Activated CD4-positive, CD25-positive, alpha-beta regulatory T cell (primary cell): ENCODE results near the gene BRCA2.
"Not testable (repeated sequence)": the region's sequence is repeated elsewhere in the genome, so short reads cannot be mapped to it uniquely, and the experiment has no call there.

ENCODE experiments used
- DNase-seq, 4 experiments: peaks; one replicate each; lab custom pipeline; 2025; lab: John Stamatoyannopoulos, UW

BRCA2 gene

DNA sequence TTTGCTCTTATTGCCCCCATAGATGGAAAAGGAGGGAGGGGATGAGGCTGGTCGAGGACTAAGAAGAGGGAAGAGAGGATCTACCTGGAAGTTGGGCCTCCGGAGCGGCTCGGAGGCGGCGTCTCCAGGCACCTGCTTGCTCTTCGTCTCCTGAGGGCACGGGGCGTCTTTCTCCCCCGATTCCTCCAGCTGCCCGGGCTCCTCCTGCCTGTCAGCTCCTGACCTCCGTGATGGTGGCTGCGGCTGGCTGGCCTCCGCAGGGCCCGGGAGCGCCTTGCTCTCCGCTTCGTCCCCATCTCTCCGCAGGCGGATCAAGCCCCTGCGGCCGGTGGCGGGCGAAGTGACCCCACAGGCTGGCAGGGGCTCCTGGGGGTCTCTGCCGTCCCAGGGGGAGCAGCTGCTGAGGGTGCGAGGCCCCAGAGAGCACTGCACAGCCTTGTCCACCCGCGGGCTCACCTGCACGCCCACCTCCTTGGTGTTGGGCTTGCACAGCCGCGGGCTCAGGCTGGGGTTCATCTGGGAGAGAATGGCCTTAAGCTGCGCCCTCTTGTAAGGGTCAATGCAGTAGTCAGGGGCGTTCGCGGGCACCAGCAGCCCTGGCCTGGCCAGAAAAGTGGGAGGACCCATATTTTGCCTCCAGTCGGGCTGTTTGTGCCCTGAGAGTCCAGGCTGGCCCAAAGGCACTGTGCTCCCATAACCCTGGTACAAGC, 4.0 kb upstream of the BRCA2 start:
- DNase-seq: no peak

DNA sequence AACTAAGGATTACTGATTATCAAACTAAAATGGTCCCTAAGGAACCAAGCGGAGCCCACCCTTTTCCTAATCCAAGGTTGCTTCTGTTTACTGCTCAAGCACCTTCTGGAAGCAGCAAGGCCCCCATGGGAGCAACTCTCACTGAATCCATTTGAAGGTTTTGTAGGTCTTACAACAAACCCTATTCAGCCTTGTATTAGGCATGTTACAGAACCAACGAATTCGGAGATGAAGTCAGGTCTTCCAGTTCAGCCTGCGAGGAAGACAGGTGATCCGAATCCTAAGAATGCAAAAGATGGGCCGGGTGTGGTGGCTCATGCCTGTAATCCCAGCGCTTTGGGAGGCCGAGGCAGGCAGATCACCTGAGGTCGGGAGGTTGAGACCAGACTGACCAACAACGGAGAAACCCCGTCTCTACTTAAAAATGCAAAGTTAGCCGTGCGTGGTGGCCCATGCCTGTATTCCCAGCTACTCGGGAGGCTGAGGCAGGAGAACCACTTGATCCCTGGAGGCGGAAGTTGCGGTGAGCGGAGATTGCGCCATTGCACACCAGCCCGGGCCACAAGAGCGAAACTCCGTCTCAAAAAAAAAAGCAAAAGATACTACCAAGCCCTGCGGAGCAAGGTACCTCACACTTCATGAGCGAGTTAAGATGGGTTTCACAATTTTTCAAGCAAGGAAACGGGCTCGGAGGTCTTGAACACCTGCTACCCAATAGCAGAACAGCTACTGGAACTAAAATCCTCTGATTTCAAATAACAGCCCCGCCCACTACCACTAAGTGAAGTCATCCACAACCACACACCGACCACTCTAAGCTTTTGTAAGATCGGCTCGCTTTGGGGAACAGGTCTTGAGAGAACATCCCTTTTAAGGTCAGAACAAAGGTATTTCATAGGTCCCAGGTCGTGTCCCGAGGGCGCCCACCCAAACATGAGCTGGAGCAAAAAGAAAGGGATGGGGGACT, 754 bp upstream of the BRCA2 start:
- DNase-seq: peak; percentile 8 to 35 (median 30)

DNA sequence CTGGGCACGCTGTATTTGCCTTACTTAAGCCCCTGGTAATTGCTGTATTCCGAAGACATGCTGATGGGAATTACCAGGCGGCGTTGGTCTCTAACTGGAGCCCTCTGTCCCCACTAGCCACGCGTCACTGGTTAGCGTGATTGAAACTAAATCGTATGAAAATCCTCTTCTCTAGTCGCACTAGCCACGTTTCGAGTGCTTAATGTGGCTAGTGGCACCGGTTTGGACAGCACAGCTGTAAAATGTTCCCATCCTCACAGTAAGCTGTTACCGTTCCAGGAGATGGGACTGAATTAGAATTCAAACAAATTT, 676 bp downstream of the BRCA2 start:
- no peak for DNase-seq

DNA sequence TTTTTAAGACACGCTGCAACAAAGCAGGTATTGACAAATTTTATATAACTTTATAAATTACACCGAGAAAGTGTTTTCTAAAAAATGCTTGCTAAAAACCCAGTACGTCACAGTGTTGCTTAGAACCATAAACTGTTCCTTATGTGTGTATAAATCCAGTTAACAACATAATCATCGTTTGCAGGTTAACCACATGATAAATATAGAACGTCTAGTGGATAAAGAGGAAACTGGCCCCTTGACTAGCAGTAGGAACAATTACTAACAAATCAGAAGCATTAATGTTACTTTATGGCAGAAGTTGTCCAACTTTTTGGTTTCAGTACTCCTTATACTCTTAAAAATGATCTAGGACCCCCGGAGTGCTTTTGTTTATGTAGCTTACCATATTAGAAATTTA, 1.2 kb downstream of the BRCA2 start:
- DNase-seq: no peak

DNA sequence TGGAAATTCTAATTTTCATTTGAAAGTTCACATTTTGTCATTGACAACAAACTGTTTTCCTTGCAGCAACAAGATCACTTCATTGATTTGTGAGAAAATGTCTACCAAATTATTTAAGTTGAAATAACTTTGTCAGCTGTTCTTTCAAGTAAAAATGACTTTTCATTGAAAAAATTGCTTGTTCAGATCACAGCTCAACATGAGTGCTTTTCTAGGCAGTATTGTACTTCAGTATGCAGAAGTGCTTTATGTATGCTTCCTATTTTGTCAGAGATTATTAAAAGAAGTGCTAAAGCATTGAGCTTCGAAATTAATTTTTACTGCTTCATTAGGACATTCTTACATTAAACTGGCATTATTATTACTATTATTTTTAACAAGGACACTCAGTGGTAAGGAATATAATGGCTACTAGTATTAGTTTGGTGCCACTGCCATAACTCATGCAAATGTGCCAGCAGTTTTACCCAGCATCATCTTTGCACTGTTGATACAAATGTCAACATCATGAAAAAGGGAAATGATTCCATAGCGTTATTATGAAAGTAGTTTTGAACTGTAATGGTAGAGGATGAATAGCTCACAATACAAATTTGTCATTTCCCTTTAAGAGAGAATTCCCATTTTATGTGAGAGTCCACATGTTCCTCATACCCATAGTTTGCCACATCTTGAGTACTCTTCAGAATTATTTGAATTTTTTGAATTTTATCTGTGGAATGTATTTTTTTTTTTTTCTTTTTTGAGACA, 2.6 kb downstream of the BRCA2 start:
- DNase-seq: no peak

DNA sequence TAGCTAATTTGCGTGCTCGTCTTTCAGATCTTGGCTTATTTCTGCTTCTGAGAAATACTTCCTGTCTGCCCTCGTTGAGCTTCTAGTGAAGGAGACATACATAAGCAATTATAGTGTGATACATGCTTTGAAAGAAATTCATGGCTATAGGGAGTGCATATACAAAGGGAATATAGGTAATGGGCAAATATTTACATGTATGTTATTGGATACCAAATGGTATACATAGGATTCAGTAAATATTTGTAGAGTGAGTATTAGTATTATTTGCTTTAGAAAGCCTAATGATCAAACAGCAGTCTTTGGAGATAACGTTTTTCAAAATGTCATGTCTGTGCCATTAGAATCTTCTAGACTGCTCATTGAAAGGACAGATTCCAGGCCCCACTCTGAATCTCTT, 5.2 kb downstream of the BRCA2 start:
- no peak for DNase-seq

DNA sequence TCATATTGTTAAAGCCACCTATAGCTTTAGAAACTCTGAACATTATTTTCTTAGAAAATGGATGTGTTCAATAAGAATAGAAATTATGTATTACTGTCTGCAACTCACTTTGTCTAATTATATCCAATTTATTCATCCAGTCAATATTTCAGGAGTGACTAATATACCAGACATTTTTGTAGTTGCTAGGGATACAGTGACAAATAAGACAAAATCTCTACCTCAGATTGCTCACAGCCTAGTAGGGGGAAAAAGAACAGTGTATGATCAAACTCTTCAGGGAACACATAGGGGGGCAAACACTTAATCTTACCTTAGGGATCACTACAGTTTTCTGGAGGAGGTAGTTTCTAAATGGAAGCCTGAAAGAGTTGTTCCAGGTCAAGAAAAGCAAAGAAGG, 8.6 kb downstream of the BRCA2 start:
- DNase-seq: no peak

DNA sequence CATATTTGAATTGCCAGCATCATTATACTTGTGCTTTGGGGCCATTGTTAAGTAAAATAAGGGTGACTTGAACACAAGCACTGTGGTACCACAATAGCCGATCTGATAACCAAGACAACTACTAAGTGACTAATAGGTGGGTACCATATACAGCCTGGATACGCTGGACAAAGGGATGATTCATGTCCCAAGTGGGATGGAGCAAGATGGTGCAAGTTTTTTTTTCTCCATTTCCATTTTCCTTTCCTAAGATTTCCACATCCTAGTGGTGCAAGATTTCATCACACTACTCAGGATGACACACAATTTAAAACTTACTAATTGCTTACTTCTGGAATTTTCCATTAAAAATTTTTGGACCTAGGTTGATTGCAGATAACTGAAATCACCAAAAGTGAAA, 15.1 kb downstream of the BRCA2 start:
- DNase-seq: no peak

DNA sequence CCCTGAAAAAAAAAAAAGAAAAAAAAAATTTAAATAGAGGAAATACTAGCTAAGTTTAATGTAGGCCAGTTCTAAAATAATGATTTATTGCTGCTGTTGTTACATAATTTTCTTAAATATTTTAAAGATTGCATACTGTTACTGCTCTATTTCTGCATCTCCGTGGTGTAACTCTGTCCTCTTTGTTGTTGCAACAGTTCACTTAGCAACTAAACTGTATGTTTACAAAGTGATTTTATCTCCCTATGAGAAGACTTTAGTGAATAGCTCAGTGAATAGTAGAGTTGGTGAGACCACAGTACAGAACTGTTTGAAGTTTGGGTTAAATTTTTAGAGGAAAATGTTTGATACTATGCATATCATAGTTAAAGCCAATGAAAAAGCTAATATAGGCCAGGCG, 19.4 kb downstream of the BRCA2 start:
- no peak for DNase-seq

DNA sequence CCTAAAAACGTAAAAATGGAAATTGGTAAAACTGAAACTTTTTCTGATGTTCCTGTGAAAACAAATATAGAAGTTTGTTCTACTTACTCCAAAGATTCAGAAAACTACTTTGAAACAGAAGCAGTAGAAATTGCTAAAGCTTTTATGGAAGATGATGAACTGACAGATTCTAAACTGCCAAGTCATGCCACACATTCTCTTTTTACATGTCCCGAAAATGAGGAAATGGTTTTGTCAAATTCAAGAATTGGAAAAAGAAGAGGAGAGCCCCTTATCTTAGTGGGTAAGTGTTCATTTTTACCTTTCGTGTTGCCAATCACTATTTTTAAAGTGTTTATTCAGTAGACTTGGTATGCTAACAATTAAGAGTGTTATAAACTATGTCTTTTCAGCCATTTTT, 25.6 kb downstream of the BRCA2 start:
- no peak for DNase-seq

DNA sequence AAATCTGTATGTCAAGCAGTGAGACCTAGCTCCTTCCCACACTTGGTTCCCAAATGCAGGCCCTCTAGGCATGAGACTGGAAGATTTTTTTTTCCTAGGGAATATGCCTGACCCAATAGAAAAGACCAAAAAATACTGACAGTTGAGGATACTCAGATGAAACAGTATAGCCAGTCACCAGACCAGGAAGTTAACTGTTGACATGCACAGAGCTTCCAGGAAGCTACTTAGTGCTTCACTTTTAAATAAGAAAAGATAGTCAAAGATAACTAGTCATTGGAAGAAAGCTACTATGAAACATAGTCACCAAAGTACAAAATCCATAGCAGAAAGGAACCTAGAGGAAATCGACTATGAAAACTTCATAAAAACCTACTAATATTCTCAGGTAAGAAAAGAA, 32.3 kb downstream of the BRCA2 start:
- no peak for DNase-seq

DNA sequence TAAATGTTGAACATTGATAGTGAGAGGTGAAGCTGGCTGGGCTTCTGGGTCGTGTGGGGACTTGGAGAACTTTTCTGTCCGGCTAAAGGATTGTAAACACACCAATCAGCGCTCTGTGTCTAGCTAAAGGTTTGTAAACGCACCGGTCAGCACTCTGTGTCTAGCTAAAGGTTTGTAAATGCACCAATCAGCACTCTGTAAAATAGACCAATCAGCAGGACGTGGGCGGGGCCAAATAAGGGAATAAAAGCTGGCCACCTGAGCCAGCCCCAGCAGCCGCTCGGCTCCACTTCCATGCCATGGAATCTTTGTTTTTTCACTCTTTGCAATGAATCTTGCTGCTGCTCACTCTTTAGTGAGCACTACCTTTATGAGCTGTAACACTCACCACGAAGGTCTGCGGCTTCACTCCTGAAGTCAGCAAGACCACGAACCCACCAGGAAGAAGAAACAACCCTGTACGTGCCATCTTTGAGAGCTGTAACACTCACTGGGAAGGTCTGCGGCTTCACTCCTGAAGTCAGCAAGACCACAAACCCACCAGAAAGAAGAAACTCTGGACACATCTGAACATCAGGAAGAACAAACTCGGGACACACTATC, 35.6 kb downstream of the BRCA2 start:
- not testable (repeated sequence) for DNase-seq

DNA sequence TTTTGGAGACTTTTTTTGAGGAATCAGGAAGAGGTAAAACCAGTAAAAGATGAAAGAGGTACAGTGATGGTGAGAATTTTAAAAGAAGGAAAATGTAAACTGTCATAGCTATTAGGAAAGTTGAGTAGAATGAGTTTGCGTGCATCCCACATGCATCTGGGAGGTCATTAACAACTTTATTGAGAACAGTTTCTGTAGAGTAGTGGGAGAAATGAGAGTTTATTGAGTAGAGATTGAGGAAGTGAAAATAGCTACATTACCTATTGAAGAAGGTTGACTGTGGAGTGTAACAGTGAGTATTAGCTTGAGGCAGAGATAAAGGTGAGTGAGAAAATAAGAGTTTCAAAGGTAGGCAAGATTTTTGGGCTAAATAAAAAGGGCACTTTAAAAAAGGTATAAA, 38.7 kb downstream of the BRCA2 start:
- DNase-seq: no peak

DNA sequence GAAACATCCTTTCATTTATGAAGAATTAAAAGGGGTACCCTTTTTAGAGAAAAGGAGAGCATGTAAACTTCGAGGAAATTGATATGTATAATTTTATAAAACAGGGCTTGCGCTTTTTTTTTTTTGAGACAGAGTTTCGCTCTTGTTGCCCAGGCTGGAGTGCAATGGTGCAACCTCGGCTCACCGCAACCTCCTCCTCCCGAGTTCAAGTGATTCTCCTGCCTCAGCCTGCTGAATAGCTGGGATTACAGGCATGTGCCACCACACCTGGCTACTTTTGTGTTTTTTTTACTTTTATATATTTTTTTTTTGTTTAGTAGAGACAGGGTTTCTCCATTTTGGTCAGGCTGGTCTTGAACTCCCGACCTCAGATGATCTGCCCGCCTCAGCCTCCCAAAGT, 40.6 kb downstream of the BRCA2 start:
- not testable (repeated sequence) for DNase-seq

DNA sequence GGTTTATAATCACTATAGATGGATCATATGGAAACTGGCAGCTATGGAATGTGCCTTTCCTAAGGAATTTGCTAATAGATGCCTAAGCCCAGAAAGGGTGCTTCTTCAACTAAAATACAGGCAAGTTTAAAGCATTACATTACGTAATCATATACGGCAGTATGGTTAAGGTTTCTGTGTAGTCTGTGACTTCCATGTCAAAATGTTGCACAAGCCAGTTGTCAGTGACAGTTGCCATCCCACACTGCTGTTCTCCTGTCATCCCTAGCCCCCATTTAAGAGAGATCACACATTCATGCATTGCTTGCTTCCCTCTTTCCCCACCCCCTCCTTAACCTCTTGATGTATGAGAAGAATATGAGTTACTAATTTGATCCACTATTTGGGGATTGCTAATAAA, 47.3 kb downstream of the BRCA2 start:
- no peak for DNase-seq

DNA sequence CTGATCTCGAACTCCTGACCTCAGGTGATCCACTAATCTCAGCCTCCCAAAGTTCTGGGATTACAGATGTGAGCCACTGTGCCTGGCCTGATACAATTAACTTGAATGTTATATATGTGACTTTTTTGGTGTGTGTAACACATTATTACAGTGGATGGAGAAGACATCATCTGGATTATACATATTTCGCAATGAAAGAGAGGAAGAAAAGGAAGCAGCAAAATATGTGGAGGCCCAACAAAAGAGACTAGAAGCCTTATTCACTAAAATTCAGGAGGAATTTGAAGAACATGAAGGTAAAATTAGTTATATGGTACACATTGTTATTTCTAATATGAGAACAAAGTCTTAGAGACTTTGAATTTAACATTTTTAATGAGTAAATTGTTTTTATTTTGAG, 55.5 kb downstream of the BRCA2 start:
- no peak for DNase-seq

DNA sequence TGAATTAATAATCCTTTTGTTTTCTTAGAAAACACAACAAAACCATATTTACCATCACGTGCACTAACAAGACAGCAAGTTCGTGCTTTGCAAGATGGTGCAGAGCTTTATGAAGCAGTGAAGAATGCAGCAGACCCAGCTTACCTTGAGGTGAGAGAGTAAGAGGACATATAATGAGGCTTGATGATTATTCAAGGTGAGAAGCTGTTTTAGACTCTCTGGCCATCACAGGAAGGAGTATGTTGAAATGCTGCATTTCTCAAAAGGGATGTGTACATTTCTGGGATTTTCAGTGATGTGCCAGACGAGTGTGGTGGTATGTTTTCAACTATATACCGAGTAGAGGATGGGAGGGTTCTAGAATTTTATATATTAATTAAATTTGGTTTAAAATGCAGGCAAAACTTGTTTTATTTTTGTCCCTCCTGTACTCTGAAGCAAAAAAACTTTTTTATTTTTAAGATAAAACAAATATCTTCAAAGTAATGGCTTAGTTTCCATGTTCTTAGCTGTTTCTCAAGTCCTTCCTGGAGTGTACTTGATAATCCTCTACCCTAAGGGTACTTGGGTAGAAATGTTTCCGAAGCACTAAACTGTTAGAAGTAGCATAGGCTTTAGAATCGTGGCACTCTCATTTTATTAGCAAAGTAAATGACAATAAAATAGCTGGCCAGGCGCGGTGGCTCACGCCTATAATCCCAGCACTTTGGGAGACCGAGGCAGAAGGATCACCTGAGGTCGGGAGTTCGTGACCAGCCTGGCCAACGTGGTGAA, 61.5 kb downstream of the BRCA2 start:
- no peak for DNase-seq

DNA sequence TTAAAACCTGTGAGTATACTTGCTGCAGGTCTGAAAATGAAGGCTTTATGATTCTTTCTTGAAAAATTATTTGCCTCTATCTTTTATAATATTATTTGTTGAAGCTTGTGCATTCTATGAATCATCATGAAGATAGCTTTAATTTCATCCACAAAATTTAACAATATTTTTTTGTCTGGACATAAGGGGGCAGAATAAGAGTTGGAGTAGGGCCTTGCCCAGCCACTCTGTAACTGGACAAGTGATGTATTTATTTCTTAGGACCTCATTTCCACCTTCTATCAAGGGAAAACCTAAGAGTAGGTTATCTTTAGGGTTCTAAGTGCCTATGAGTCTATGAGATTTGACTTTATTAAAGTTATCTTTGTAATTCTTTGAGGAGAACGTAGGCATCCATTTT, 62.7 kb downstream of the BRCA2 start:
- no peak for DNase-seq

DNA sequence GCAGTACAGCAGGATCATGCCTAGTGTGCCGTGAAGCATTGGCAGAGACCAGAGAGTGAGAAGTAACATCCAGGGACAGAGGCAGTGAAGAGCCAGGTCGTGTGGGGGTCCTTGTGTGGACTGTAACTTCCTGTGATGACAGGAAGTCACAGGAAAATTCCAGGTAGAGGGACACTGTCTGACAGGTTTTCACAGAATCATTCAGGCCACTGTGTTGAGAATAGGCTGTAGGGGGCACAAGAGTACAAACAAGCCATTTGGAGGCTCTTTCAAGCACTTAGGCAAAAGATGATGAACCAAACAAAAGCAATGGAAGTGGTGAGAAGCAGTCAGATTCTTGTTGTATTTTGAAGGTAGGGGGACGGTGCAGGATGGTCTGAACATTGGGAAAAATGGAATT, 66.2 kb downstream of the BRCA2 start:
- no peak for DNase-seq

DNA sequence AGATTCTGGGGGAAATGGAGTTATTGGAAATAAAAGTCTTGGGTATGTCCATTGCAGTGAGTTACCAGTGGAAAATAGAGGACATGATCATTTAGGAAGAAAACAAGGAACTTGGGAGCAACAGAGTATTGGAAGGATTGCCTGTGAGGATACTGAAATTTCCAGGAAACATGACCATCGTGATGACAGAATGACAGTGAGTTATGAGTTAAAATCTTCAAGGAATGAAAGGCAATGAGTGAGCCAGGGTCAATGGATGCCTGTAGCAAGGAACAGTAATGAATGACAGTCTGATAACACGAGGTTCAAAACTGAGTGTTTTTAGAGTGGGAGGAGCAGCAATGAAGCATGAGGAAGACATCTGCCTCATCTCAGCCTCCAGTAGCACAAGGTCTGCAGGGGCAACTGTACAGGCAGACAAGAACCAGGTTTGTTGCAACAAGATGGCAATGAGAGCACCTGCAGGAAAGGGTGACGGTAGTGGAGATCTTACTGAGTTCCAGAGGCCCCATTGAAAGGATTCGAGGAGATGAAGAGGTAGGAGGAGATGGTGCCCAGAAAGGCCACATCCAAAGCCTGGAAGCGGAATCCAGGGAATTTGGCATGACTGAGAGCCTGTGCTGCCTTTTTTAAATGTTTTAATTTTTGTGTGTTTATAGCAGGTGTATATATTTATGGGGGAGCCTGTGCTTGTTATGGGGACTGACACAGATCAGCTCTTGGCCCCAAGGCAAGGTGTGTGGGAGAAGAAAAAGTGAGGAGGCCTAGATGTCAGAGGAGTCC, 68.7 kb downstream of the BRCA2 start:
- no peak for DNase-seq

DNA sequence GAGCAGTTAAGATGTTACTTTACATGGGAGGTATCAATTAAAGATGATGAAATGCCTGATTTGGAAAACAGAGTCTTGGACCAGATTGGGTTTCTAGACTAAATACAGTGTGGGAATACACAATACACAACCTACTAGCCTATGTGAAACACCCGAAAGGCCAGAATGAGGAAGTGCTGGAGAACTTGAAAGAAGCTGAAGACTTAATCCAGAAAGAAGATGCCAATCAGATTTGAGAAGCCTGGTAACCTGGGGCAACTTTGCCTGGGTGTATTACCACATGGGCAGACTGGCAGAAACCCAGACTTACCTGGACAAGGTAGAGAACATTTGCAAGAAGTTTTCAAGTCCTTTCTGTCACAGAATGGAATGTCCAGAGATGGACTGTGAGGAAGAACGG, 69.4 kb downstream of the BRCA2 start:
- no peak for DNase-seq
